Inflammatory macrophage (primary cell): ENCODE data around the gene MYL12A.
A peak's percentile ranks its signal among the peaks of the same experiment; 100 is the strongest.
"Not testable (repeated sequence)": the region's sequence is repeated elsewhere in the genome, so short reads cannot be mapped to it uniquely, and the experiment has no call there.

Experiments
- DNase-seq, 2 donors: peaks; one replicate each; pipeline ENCODE4 v3.0.0-alpha.2; 2020 to 2022
- total RNA-seq, 18 experiments: gene quantifications; one replicate each; lab custom pipeline; 2026; ENCODE audit warnings: mixed read lengths in 6 of 18, inconsistent platforms in 2 of 18; lab: John Stamatoyannopoulos, UW

MYL12A gene
- 393 to 658 (median 514) reads per million in 18 experiments for total RNA-seq

DNA sequence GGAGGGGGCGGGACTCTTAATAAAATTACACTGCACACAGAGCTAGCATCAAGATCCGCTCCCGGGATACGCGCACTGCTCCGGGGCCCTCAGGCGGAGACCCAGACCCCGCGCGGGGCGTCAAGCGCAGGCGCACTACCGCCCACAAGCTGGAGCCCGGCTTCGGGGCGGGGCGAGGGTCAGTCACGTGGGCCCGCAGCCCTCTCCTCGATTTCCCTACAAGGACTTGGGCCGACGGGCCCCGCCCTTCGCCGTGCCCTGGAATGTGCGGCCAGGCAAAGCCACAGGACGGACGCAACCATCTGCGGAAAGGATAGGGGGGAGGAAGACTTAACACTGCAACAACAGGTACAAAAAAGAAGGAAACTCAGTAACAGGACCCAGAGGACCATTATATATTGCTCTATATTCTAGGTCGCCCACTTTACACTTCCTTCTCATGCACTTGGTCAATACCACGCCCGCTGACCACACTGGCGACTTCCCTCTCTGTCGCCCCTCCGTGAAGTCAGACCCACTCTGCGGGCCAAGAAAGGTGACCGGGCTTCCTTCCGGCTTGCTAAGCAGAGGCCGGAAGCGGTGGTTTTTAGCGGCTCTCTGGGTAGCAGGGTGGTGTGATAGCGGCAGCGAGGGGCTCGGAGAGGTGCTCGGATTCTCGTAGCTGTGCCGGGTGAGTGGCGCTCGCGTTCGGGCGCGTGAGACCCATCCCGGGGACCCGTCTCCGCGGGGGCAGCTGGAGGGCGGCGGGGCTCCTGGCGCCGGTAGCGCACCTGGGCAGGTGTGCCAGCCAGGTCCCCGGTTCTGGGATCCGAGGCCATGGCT is at the start of gene MYL12A:
MYL12A (plus strand) TSS at position 562 of the 822 bp plus-strand sequence. CDS start 5,447 bp downstream, outside the sequence.
- DNase-seq: peak; percentile 97 to 98

DNA sequence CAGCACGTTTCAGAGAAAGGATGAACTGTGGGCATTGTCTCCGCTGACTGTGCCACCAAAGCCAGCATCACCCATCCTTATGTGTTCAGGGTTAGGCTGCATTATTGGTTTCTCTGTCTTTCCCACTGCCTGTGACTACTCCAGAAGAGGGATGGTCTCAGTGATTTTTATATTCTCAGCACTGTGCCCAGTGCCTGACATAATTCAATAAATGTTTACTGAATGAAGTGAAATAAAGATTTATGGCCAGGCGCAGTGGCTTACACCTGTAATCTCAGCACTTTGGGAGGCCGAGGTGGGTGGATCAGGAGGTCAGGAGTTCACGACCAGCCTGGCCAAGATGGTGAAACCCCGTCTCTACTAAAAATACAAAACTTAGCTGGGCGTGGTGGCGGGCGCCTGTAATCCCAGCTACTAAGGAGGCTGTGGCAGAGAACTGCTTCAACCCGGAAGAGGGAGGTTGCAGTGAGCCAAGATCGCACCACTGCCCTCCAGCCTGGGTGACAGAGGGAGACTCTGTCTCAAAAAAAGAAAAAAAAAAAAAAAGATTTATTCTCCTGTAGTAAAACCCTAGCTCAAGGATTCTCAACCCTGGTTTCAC is 49.2 kb upstream of the MYL12A start:
- not testable (repeated sequence) for DNase-seq

- no peak for DNase-seq
Observed at GRCh38 chr18:3199942-3200645, 47.5 kb upstream of the MYL12A start.

GRCh38 chr18:3205239-3205638 is 42.4 kb upstream of the MYL12A start:
- no peak for DNase-seq

GRCh38 chr18:3207565-3207964 is 40.0 kb upstream of the MYL12A start:
- no peak for DNase-seq

GRCh38 chr18:3209859-3210569 is 37.6 kb upstream of the MYL12A start:
- no peak for DNase-seq

- no peak for DNase-seq
Observed at GRCh38 chr18:3211236-3211992, 36.2 kb upstream of the MYL12A start.

DNA sequence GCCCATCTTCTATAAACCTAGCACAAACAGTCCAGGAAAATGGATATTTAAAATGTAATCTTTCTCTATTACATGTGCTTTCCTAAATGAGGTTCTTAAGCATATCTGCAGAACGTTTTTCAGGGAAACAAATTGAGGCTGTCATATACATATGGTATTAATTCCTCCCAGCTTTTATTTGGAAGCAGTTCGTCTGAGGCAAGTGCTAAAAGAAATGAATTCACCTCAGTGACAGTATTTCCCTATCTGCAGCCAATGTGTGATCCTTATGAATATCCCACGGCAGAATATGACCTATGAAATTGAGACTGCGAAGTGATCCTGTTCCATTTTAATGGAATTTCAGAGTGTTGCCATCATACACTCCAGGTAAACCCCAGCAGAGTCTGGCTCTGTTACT is 34.9 kb upstream of the MYL12A start:
- DNase-seq: no peak

GRCh38 chr18:3213300-3214059 is 34.1 kb upstream of the MYL12A start:
- no peak for DNase-seq

GRCh38 chr18:3214855-3215637 is 32.6 kb upstream of the MYL12A start:
- DNase-seq: no peak

DNA sequence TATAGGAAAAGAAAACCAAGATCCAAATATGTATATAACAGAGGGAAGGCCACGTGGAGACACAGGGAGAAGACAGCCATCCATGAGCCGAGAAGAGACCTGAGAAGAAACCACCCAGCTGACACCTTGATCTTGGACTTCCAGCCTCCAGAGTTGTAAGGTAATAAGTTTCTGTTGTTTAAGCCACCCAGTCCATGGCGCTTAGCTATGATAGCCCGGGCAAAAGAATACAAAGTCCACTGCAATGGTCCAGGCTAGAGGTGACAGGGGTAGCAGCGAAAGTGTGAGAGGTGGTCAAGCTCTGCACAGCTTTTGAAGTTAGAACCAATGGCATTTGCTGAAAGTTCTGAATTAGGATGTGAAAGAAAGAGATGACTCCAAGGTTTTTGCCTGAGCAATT is 30.6 kb upstream of the MYL12A start:
- DNase-seq: no peak

DNA sequence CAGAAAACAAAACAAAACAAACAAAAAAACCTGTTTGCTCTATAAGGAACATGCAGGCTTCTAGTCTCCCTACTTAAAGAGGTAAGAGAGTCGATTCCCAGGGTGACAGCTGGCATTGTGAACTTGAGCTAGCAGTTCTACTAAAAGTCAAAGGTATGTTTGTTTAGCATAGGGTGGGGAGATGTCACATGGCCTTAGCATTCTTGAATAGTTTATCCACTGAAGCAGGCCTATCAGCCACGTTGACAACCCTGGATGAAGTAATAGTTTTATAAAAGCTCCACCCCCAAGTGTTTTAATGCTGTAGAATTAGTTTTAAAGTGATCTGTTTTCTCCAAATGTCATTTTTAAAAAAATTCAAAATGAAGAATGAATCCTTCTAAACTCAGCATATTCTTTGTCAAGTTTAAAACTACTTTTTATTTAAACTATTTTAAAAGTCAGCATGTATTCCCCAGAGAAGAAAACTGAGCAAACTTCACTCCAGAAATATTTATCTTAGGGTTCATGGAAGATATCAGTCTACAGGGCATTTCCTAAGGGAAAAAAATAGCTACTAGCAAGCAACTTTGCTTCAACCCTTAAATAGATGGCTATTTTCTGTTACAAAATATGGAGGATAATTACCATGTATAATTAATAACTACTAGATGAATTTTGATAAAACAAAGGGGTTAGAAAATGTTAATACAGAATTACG is 29.5 kb upstream of the MYL12A start:
- DNase-seq: no peak

GRCh38 chr18:3218819-3219218 is 28.8 kb upstream of the MYL12A start:
- no peak for DNase-seq

GRCh38 chr18:3219241-3219630 is 28.4 kb upstream of the MYL12A start:
- no peak for DNase-seq

DNA sequence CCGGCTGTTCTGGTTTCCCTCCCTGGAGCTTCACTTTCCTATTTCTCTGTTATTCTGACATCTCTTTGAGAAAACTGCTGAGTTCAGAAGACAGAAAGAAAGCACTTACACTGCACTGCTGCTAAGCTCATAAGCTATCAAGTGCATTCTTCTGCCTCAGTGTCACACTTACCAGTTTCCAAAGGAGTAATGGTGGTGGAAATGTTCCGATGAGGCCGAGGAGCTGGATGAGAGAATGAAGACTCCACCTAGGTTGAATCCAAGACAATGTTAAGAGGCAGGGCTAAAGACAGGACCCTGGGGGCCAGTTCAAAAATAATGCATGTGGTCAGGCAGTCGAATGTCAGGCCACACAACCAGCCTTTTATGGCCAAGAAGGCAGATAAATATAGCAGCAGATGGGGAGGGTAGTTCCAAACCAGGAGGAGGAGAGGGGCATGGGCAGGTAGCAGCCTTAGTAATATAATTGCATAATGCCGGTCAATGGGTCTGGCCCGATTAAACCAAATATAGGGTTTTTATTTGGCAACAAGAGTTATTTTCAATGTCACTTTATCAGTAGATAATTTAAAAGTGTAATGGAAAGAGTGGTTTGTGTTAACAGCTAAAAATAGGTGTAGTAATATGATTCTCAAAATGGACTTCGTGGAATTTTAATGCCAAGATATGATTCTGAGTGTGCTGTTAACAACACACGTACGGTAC is 27.8 kb upstream of the MYL12A start, which contains the start of gene MYOM1:
MYOM1 (minus strand) TSS at position 338 of the 705 bp plus-strand sequence. CDS start 4,745 bp downstream, outside the sequence.
- no peak for DNase-seq

- DNase-seq: not testable (repeated sequence)
Observed at GRCh38 chr18:3220868-3221267, 26.7 kb upstream of the MYL12A start.

GRCh38 chr18:3221496-3221895 is 26.1 kb upstream of the MYL12A start:
- no peak for DNase-seq

GRCh38 chr18:3223356-3223755 is 24.2 kb upstream of the MYL12A start:
- no peak for DNase-seq

DNA sequence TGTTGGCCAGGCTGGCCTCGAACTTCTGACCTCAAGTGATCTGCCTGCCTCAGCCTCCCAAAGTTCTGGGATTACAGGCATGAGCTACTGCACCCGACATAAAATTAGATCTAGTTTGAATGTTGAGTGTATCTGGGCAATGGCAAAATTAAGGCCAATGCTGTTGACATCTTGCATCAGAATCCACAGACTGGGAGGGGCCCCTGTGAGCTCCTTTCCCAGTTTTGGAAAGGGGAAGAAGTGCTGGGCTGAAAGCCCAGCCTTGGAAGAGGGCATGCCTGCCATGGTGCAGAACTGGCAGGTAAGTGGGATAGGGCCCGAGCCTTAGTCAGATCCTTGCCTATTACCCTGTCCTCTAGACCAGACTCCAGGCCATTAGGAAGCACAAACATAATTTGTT is 23.4 kb upstream of the MYL12A start:
- DNase-seq: peak in 1 of 2 donors; percentile 5
